DOHH2 (cell line): ENCODE data around the gene SPATA31E1.
"Not testable (repeated sequence)": the region's sequence is repeated elsewhere in the genome, so short reads cannot be mapped to it uniquely, and the experiment has no call there.

Experiments
- H3F3A ChIP-seq: fragments of 200-600 bp; sonication (generic), shearing (Covaris generic); 2 replicates; pipeline ENCODE4 v1.6.0; 2016; ENCODE audit warnings: antibody characterized with exemption, mild to moderate bottlenecking; ENCODE audit not compliant: control insufficient read depth, insufficient read depth
- H3K27ac ChIP-seq: fragments of 200-600 bp; sonication (generic); 2 replicates; pipeline ENCODE4 v1.5.1; 2014; ENCODE audit warnings: low read depth, mild to moderate bottlenecking, low read length, moderate library complexity
- H3K27me3 ChIP-seq: fragments of 200-600 bp; sonication (generic); 2 replicates; pipeline ENCODE4 v1.6.1; 2014; ENCODE audit warnings: mild to moderate bottlenecking, low read length, mixed read lengths; ENCODE audit not compliant: control insufficient read depth
- H3K36me3 ChIP-seq: fragments of 200-600 bp; sonication (generic); 2 replicates; pipeline ENCODE4 v1.6.1; 2014; ENCODE audit warnings: mild to moderate bottlenecking, low read length, moderate library complexity, mixed read lengths; ENCODE audit not compliant: control insufficient read depth
- H3K4me1 ChIP-seq: fragments of 200-600 bp; sonication (generic); 2 replicates; pipeline ENCODE4 v1.6.1; 2014; ENCODE audit warnings: mild to moderate bottlenecking, low read length, mixed read lengths; ENCODE audit not compliant: control insufficient read depth
- H3K4me2 ChIP-seq: fragments of 200-600 bp; sonication (generic); 2 replicates; pipeline ENCODE4 v1.6.0; 2014; ENCODE audit warnings: mild to moderate bottlenecking, low read length, moderate library complexity
- H3K4me3 ChIP-seq: fragments of 200-600 bp; sonication (generic); 2 replicates; pipeline ENCODE4 v1.5.1; 2014; ENCODE audit warnings: mild to moderate bottlenecking, low read length, mixed read lengths
- H3K79me2 ChIP-seq: fragments of 200-600 bp; sonication (generic); 2 replicates; pipeline ENCODE4 v1.6.1; 2014; ENCODE audit warnings: mild to moderate bottlenecking, low read length, mixed read lengths; ENCODE audit not compliant: control insufficient read depth
- H3K9me2 ChIP-seq: fragments of 200-600 bp; sonication (generic); replicated peaks from 2 replicates; pipeline ENCODE4 v1.6.1; 2014; ENCODE audit warnings: mild to moderate bottlenecking, low read length, mixed read lengths; ENCODE audit not compliant: control insufficient read depth
- H3K9me3 ChIP-seq: fragments of 200-600 bp; sonication (generic); 2 replicates; pipeline ENCODE4 v1.6.1; 2014; ENCODE audit warnings: antibody characterized with exemption, low read length, mixed read lengths; ENCODE audit not compliant: control insufficient read depth, insufficient read depth
- H4K20me1 ChIP-seq: fragments of 200-600 bp; sonication (generic); 2 replicates; pipeline ENCODE4 v1.6.0; 2014; ENCODE audit warnings: low read depth, mild to moderate bottlenecking, antibody characterized with exemption, low read length, moderate library complexity; ENCODE audit not compliant: control insufficient read depth, insufficient read depth
- EZH2phosphoT487 ChIP-seq: fragments of 200-600 bp; sonication (generic); IDR thresholded peaks from 2 replicates; pipeline ENCODE4 v1.6.1; 2017; ENCODE audit warnings: borderline replicate concordance, mild to moderate bottlenecking, antibody characterized with exemption, low read length, moderate library complexity, mixed read lengths
- TF ChIP-seq, protein P1 (sequence below): fragments of 200-600 bp; sonication (generic); IDR thresholded peaks from one replicate; pipeline ENCODE4 v1.5.1; 2014; ENCODE audit warnings: antibody characterized with exemption, mild to moderate bottlenecking, low read depth, low read length; ENCODE audit not compliant: poor library complexity, severe bottlenecking

The SPATA31E1 gene

GRCh38 chr9:87844506-87844905 lies 38.2 kb upstream of the SPATA31E1 start:
- no peaks in the 10 kb centered on the region for H3K9me3 ChIP-seq
- H3K79me2 ChIP-seq, result no peaks in the 10 kb centered on the region
- H3K27me3 ChIP-seq, result no peaks in the 10 kb centered on the region
- no peak overlapping the region for H3K4me2 ChIP-seq
- no peak overlapping the region for H3K4me3 ChIP-seq
- H3K36me3 ChIP-seq, result no peaks in the 10 kb centered on the region
- TF ChIP-seq, protein P1, sequence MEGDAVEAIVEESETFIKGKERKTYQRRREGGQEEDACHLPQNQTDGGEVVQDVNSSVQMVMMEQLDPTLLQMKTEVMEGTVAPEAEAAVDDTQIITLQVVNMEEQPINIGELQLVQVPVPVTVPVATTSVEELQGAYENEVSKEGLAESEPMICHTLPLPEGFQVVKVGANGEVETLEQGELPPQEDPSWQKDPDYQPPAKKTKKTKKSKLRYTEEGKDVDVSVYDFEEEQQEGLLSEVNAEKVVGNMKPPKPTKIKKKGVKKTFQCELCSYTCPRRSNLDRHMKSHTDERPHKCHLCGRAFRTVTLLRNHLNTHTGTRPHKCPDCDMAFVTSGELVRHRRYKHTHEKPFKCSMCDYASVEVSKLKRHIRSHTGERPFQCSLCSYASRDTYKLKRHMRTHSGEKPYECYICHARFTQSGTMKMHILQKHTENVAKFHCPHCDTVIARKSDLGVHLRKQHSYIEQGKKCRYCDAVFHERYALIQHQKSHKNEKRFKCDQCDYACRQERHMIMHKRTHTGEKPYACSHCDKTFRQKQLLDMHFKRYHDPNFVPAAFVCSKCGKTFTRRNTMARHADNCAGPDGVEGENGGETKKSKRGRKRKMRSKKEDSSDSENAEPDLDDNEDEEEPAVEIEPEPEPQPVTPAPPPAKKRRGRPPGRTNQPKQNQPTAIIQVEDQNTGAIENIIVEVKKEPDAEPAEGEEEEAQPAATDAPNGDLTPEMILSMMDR, result no peak
- no peak for TF ChIP-seq EZH2phosphoT487
- H3K9me2 ChIP-seq, result no peaks in the 10 kb centered on the region
- H3K27ac ChIP-seq, result no peak overlapping the region
- no peaks in the 10 kb centered on the region for H3F3A ChIP-seq
- no peaks in the 10 kb centered on the region for H3K4me1 ChIP-seq
- H4K20me1 ChIP-seq, result no peaks in the 10 kb centered on the region

GRCh38 chr9:87847817-87848216 lies 34.9 kb upstream of the SPATA31E1 start:
- H3K79me2 ChIP-seq, H3K36me3 ChIP-seq, H3K4me3 ChIP-seq, H3K4me1 ChIP-seq, H3K9me2 ChIP-seq, H3K27ac ChIP-seq, H3K9me3 ChIP-seq, H4K20me1 ChIP-seq, H3K4me2 ChIP-seq, H3F3A ChIP-seq, H3K27me3 ChIP-seq: not testable (repeated sequence)

- Histone ChIP-seq H3K36me3 (no peaks in the 10 kb centered on the region), H3K79me2 (no peaks in the 10 kb centered on the region), H3K4me1 (no peaks in the 10 kb centered on the region), H3F3A (no peaks in the 10 kb centered on the region), H3K4me3 (no peak overlapping the region), H3K27ac (no peak overlapping the region), H3K4me2 (no peak overlapping the region), H3K9me3 (no peaks in the 10 kb centered on the region), H3K9me2 (no peaks in the 10 kb centered on the region), H3K27me3 (no peaks in the 10 kb centered on the region), H4K20me1 (no peaks in the 10 kb centered on the region)
- TF ChIP-seq EZH2phosphoT487, result no peak
- TF ChIP-seq, protein P1, result no peak
Observed at GRCh38 chr9:87849144-87849758, 33.4 kb upstream of the SPATA31E1 start.

GRCh38 chr9:87850391-87850790 lies 32.3 kb upstream of the SPATA31E1 start:
- Histone ChIP-seq H3K9me3 (no peaks in the 10 kb centered on the region), H3F3A (no peaks in the 10 kb centered on the region), H3K4me1 (no peaks in the 10 kb centered on the region), H4K20me1 (no peaks in the 10 kb centered on the region), H3K27ac (no peak overlapping the region), H3K36me3 (no peaks in the 10 kb centered on the region), H3K79me2 (no peaks in the 10 kb centered on the region), H3K27me3 (no peaks in the 10 kb centered on the region), H3K4me3 (no peak overlapping the region), H3K4me2 (no peak overlapping the region), H3K9me2 (no peaks in the 10 kb centered on the region)
- TF ChIP-seq EZH2phosphoT487, result no peak
- TF ChIP-seq, protein P1, result no peak

DNA sequence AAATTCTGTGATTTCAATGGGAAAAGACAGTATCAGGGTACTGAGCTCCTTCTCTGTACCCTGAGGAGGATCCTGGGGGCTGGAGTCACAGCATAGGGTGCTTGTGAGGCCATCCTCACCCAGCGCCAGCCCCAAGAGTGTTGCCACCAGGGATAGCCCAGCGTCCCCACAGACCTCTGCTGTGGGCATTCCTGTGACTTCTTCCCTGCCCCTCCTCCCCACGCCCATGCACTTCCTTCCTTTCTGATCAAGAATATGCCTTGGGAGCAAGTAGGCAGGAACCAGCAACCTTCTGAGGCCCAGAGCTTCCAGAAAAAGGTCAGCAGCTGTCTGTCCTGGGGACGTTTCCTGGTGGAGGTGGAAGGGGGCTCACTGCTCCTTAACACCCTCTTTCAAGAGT lies 31.5 kb upstream of the SPATA31E1 start:
- H3K36me3 ChIP-seq, H3K9me3 ChIP-seq, H3K27me3 ChIP-seq, H3K9me2 ChIP-seq, H3K4me2 ChIP-seq, H3K4me1 ChIP-seq, H4K20me1 ChIP-seq, H3K4me3 ChIP-seq, H3K27ac ChIP-seq, H3K79me2 ChIP-seq, H3F3A ChIP-seq: not testable (repeated sequence)
